Activated T-cell treated with anti-CD3 and anti-CD28 coated beads, Interleukin-2, amount 50 U/mL, for 72 hours (primary cell): Measurements from ENCODE around the gene NKX6-2. TPM values are rescaled to one million over a fixed set of nuclear protein-coding genes. Genes with fewer than 3 reads are reported as not detected.
A peak's percentile ranks its signal among the peaks of the same experiment; 100 is the strongest.
"Not testable (repeated sequence)": the region's sequence is repeated elsewhere in the genome, so short reads cannot be mapped to it uniquely, and the experiment has no call there.

Experiments used
- ATAC-seq, 2 donors: fragments of 150-1000 bp; cut with Tn5 transposase; replicated peaks in 1 of 2; 2 replicates each; pipeline ENCODE4 v1.10.0; 2021; ENCODE audit warnings: moderate library complexity in 2 of 2, mild to moderate bottlenecking in 1 of 2
- DNase-seq, 2 donors: peaks; one replicate each; pipeline ENCODE4 v3.0.0; 2021 to 2022; ENCODE audit warnings: mixed read lengths in 1 of 2
- H3K27ac Mint-ChIP-seq: one replicate; pipeline ENCODE4 v1.8.0; 2022; ENCODE audit warnings: mild to moderate bottlenecking, moderate library complexity, mixed read lengths
- H3K27me3 Mint-ChIP-seq: one replicate; pipeline ENCODE4 v1.8.0; 2022; ENCODE audit warnings: low read depth, mixed read lengths
- H3K36me3 Mint-ChIP-seq, 2 donors: one replicate each; pipeline ENCODE4 v1.8.0; 2022; ENCODE audit warnings: mixed read lengths in 2 of 2, mild to moderate bottlenecking in 1 of 2; ENCODE audit not compliant: insufficient read depth in 2 of 2
- H3K4me1 Mint-ChIP-seq: one replicate; pipeline ENCODE4 v1.8.0; 2022; ENCODE audit warnings: low read depth, mixed read lengths
- H3K4me3 Mint-ChIP-seq, 2 donors: one replicate each; pipeline ENCODE4 v1.8.0; 2022; ENCODE audit warnings: mild to moderate bottlenecking in 2 of 2, mixed read lengths in 2 of 2, moderate library complexity in 2 of 2
- H3K9me3 Mint-ChIP-seq, 2 donors: one replicate each; pipeline ENCODE4 v1.8.0; 2022; ENCODE audit warnings: mixed read lengths in 2 of 2
- total RNA-seq, 2 donors: library from RNA; stranded (reverse); gene quantifications; one replicate each; pipeline ENCODE4 v1.2.3, GENCODE V29; 2022

NKX6-2 gene
- not detected for total RNA-seq

DNA sequence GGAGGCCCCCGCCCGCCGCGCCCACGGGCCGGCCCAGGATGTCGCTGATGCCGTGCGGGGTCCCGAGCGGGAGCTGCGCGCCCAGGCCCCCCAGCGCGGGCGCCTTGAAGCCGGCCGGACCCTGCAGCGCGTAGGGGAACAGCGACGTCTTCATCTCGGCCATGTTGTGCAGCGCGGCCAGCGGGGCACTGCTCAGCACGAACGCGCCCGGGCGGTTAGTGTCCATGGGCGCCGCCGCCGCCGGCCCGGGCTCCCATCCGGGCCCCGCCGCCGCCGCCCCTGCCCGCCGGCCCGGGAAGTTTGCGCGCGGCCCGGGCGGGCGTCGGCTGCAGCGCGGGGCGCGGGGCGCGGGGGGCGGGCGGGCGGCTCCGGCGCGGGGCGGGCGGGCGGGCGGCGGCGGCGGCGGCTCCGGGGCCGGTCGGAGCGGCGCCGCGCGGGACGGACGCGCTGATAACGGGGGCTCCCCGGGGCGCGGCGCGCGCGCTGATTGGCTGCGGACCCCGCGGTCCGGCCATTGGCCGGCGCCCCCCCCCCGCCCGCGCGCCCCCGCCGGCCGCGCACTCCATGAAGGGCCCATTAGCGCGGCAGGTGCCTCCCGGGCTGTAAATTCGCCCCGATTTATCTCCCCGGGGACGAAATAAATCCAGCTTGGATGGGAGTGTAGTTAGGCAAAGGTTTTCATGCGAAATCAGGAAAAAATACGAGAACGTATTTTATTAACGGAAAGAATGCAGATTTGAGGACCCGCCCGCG is at the start of gene NKX6-2:
Gene NKX6-2 (minus strand): TSS at position 425 of the 753 bp plus-strand sequence. CDS start 199 bp downstream, at position 226.
- DNase-seq: no peak
- H3K4me3 Mint-ChIP-seq: no peak within 1 kb of the TSS
- no peaks in the 10 kb centered on the region for H3K9me3 Mint-ChIP-seq
- no peaks in the 10 kb centered on the region for H3K4me1 Mint-ChIP-seq
- H3K36me3 Mint-ChIP-seq: peaks cover 0 to 4% of the 10 kb centered on the region in 2 donors
- H3K27me3 Mint-ChIP-seq: peaks cover 6% of the 10 kb centered on the region
- no peak within 1 kb of the TSS for H3K27ac Mint-ChIP-seq
- ATAC-seq: peak in 1 of 2 donors; percentile 7

DNA sequence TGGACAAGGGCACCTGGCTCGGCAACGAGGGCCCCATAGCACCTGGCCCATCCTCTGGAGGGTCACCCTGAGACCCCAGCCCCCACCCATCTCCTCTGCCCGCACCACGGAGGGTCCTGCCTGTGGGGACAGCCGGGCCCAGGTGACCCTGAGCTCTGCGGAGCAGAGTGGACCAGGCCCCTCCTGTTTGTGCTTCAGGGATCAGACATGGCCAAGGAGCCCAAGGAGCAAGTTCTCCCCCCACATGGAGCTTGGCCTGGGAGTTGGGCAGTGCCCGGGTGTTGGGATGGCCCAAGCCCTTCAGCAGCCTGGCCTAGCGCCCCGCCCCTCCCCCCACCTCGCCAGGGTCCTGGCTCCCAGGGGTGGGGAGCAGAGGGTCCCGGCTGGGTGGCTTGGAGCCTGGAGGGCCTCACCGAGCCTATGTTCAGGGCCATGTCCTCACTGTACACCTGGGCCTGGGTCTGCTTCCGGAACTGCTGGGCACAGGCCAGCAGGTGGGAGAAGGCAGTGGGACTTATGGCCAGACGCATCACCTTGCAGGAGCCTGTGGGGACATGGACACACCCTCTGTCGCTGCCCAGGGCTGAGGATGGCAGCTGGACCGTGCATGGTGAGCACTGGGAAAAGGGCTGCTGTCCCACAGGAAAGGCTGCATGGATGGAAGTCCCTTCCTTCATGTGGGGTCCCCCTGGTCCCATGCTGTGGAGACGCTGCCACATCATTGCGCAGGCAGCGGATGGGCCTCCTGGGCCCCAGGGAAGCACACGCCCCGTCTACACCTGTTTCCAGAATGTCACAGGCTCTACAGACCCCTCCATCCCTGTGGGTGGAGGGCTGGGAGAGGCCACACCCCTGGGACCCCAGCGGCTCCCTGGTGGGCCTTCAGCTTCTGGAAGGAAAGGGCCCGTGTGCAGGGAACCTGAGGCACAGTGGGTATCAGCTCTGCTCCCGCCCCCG is 49.2 kb upstream of the NKX6-2 start:
- peaks cover 0 to 3% of the 10 kb centered on the region in 2 donors for H3K9me3 Mint-ChIP-seq
- no peaks in the 10 kb centered on the region for H3K36me3 Mint-ChIP-seq
- no peak overlapping the region for H3K4me3 Mint-ChIP-seq
- H3K4me1 Mint-ChIP-seq: peaks cover 4% of the 10 kb centered on the region
- ATAC-seq: no peak
- H3K27me3 Mint-ChIP-seq: no peaks in the 10 kb centered on the region
- no peak overlapping the region for H3K27ac Mint-ChIP-seq
- no peak for DNase-seq

DNA sequence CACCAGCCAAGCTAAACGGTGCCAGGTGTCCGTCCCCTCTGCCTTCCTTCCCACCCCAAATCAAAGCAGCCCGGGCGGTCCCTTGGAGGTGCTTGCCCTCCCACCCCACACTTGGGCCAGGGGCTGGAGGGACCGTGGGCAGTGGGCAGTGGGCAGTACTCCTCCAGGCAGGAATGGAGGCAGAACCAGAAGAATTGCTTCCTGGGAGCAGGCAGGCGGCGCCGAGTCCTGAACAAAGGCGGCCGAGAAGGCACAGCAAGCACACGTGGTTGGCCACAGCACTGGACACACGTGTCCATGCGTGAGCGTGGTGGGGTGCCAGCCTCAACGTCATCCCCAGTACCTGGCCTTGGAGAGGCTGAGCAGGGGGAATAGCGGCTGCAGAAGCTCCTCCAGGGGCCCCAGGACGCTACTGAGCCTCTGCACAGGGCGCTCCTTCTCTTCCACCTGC is 48.4 kb upstream of the NKX6-2 start:
- ATAC-seq: no peak
- no peak for DNase-seq
- H3K4me1 Mint-ChIP-seq: peaks cover 4% of the 10 kb centered on the region
- H3K36me3 Mint-ChIP-seq: no peaks in the 10 kb centered on the region
- H3K27ac Mint-ChIP-seq: no peak overlapping the region
- no peak overlapping the region for H3K4me3 Mint-ChIP-seq
- no peaks in the 10 kb centered on the region for H3K27me3 Mint-ChIP-seq
- H3K9me3 Mint-ChIP-seq: peaks cover 0 to 3% of the 10 kb centered on the region in 2 donors

DNA sequence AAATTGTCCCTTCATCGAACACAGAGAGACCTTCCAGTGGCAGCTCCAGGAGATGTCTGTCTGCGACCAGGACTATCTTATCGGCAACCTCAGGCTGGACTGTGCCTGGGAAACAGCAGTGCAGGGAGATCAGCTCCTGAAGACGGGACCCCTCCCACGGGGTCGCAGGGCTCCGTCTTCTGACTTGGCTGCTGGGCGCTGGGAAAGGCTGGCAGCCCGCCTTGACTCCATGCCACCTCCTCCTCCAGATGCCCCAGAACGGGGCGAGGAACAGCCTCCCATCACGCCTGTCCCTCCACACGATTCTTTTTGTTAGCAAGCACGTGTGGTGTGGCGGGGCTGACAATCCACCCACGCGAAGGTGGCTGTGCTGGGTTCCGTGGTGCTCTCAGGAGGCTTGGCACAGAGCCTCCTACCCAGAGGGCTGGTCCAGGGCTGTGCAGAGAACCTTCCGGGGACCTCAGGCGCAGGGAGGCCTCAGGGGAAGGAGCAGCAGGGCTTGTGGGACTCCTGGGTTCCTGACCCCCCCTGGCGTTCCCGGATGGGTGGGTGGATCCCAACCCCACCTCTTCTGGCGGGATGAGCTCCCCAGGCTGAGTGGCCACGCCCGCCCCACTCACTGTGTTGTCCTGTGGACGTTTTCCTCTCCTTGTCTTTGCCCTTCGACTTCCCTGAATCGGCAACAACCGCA is 47.6 kb upstream of the NKX6-2 start:
- H3K27me3 Mint-ChIP-seq: no peaks in the 10 kb centered on the region
- H3K9me3 Mint-ChIP-seq: peaks cover 0 to 3% of the 10 kb centered on the region in 2 donors
- ATAC-seq (no peak), DNase-seq (no peak)
- no peaks in the 10 kb centered on the region for H3K36me3 Mint-ChIP-seq
- H3K4me1 Mint-ChIP-seq: peaks cover 4% of the 10 kb centered on the region
- H3K4me3 Mint-ChIP-seq: no peak overlapping the region
- no peak overlapping the region for H3K27ac Mint-ChIP-seq

DNA sequence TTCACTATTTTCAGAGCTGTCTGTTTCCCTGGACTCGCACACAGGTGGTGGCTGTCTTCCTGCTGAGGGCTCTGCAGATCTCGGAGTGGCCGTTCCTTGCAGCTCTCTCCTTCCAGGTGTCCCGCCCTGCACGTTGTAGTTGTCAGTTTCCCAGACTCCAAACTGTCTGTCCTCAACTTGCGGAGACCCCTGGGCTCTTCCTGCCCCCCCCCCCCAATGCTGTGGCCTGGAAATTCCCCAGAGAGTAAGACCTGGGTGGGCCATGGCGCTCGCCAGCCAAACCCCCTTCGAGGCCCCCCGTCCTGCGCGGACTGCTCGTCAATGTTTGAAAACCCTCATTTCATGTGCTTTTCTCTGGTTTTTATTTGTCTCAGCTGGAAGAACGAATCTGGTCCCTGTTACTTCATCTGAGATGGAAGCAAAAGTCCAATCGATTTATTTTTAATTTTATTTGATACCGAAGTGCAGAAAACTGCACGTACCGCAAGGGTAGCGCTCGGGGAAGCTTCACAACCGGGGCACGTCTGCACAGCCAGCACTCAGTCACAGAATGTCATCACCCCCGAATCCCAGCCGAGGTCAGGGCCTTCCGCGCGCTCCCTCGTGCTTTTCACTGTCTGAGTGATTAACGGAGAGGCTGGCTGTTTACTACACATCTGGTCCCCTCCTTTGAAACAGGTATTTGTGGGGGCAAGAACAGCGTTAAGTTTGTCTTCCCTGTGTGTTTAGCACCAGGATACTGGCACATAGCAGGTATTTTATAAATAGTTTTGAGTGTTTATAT is 46.4 kb upstream of the NKX6-2 start:
- H3K9me3 Mint-ChIP-seq: peaks cover 3% of the 10 kb centered on the region in 2 donors
- H3K36me3 Mint-ChIP-seq: no peaks in the 10 kb centered on the region

DNA sequence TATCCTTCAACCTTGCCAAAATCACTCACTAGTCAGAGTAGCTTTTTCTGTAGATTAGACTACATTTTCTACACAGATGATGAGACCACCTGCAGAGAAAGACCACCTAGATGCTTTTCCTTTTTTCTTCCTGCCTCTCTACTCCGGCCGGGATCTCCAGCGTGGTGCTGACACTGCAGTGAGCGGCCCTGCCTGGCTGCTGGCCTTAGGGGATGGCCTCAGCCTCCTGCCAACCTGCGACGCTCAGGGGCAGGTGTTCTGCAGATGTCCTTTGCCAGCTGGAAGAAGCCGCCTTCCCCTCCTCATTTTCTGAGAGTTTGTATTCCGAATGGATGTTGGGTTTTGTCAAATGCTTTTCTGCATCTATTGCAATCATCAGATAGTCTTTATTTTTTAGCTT is 43.5 kb upstream of the NKX6-2 start:
- no peak overlapping the region for H3K27ac Mint-ChIP-seq
- no peaks in the 10 kb centered on the region for H3K36me3 Mint-ChIP-seq
- H3K27me3 Mint-ChIP-seq: no peaks in the 10 kb centered on the region
- ATAC-seq (no peak), DNase-seq (no peak)
- H3K9me3 Mint-ChIP-seq: peaks cover 0 to 3% of the 10 kb centered on the region in 2 donors
- no peaks in the 10 kb centered on the region for H3K4me1 Mint-ChIP-seq
- H3K4me3 Mint-ChIP-seq: no peak overlapping the region

More for the DNA sequence above, 46.4 kb upstream of the NKX6-2 start:
- DNase-seq (no peak), ATAC-seq (no peak)
- no peak overlapping the region for H3K27ac Mint-ChIP-seq
- H3K4me1 Mint-ChIP-seq: peaks cover 4% of the 10 kb centered on the region
- H3K4me3 Mint-ChIP-seq: no peak overlapping the region
- no peaks in the 10 kb centered on the region for H3K27me3 Mint-ChIP-seq

DNA sequence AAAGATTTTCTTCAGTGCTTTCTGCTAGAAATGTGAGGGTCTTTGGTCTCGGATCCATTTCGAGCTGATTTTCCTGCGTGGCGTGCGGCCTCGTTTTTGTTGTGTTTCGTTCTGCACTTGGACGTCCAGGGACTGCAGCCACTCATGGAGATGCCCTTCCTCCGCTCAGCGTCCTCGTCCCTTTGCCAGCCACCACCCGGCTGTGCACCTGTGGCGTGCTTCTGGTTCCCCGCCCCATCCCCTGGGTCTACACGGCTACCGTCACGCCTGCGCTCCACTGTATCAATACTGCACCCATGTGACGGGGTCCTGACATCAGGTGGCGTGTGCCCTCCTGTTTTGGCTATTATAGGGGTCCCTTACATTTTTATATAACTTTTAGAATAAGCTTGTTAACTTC is 42.7 kb upstream of the NKX6-2 start:
- H3K4me3 Mint-ChIP-seq: no peak overlapping the region
- DNase-seq: no peak
- no peak for ATAC-seq
- H3K27me3 Mint-ChIP-seq: no peaks in the 10 kb centered on the region
- no peaks in the 10 kb centered on the region for H3K4me1 Mint-ChIP-seq
- H3K36me3 Mint-ChIP-seq: no peaks in the 10 kb centered on the region
- no peak overlapping the region for H3K27ac Mint-ChIP-seq
- H3K9me3 Mint-ChIP-seq: peaks cover 0 to 3% of the 10 kb centered on the region in 2 donors

DNA sequence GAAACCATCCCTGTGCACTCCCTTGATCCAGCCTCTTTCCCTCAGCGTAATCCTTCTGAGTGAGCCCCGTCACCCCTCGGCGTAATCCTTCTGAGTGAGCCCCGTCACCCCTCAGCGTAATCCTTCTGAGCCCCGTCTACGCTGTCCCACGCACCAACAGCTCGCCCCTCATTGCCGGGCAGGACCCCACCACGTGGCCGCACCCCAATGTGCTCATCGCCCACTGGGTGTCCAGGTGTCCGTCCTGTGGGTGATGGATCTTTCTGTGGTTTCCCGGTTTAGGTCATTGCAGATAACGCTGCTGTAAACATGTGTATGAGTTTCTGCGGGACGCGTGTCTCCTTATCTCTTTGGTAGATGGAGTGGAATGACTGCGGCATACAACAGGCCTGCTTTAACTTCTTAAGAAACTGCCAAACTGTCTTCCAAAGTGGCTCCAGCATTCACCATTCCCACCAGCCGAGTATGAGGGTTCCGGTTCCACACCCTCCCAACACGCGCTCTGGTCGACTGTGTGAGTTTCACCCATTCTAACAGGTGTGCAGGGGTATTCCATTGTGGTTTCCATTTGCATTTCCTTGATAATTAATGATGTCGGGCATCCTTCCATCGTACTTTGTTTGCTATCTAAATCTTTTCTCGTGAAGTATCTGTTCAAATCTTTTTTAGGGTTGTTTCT is 42.1 kb upstream of the NKX6-2 start:
- no peak for ATAC-seq

DNA sequence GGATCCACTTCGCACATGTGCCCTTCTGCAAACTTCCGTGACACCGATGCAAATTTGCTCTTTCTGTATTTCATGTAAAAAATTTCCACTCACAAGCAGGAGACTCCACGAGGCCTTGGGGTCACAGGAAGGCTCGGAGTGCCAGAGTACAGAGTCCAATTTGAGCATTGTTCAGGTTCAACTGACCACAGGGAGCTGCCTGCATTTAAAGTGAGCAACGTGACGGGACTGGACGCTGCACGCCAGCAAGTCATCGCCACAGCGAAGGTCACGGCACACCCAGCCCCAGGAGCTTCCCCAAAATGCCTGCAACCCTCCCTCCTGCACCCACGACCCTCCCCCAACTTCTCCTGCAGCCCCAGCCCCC is 41.5 kb upstream of the NKX6-2 start:
- Mint-ChIP-seq H3K27me3 (no peaks in the 10 kb centered on the region), H3K4me3 (no peak overlapping the region), H3K9me3 (peaks cover 0 to 3% of the 10 kb centered on the region in 2 donors), H3K36me3 (no peaks in the 10 kb centered on the region), H3K27ac (no peak overlapping the region), H3K4me1 (no peaks in the 10 kb centered on the region)
- ATAC-seq (no peak), DNase-seq (no peak)

More for the DNA sequence above, 42.1 kb upstream of the NKX6-2 start:
- Mint-ChIP-seq H3K4me3 (no peak overlapping the region), H3K36me3 (no peaks in the 10 kb centered on the region), H3K27me3 (no peaks in the 10 kb centered on the region), H3K4me1 (no peaks in the 10 kb centered on the region), H3K27ac (no peak overlapping the region), H3K9me3 (peaks cover 0 to 3% of the 10 kb centered on the region in 2 donors)
- no peak for DNase-seq

DNA sequence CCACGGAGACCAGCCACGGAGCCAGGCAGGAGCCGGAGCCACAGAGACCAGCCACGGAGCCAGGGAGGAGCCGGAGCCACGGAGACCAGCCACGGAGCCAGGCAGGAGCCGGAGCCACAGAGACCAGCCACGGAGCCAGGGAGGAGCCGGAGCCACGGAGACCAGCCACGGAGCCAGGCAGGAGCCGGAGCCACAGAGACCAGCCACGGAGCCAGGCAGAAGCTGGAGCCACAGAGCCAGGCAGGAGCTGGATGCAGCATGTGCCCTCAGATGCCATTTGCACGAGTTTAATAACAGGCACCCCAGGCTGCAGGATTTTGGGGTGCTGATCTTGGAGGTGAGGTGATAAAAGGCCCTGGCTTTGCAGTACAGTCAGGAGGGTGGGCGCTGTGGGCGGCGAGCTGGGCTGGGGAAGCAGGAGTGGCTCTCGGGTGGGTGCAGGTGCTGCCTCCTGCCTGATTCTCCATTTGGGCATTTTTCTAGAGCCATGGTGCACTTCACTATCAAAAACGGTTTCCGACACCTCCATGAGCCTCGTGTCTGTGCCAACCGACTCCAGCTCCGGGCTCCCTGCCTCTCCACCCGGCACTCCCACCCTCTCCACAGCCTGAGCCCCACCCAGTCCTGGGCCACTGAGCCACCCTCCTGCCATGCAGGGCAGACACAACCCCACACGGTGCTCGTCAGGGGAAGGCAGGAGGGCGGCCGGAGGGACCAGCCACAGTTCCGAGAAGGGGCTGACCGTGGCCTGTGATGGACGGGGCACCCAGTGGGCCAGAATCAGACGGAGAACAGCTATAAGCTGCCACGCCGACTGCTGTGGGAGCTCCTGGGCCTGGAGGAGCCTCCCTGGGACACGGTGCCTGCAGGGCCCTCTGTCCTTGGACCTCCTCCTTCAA is 40.8 kb upstream of the NKX6-2 start:
- Mint-ChIP-seq H3K9me3 (peaks cover 0 to 3% of the 10 kb centered on the region in 2 donors), H3K27ac (no peak overlapping the region), H3K4me3 (no peak overlapping the region), H3K36me3 (no peaks in the 10 kb centered on the region), H3K27me3 (no peaks in the 10 kb centered on the region), H3K4me1 (no peaks in the 10 kb centered on the region)
- ATAC-seq: no peak
- DNase-seq: no peak

DNA sequence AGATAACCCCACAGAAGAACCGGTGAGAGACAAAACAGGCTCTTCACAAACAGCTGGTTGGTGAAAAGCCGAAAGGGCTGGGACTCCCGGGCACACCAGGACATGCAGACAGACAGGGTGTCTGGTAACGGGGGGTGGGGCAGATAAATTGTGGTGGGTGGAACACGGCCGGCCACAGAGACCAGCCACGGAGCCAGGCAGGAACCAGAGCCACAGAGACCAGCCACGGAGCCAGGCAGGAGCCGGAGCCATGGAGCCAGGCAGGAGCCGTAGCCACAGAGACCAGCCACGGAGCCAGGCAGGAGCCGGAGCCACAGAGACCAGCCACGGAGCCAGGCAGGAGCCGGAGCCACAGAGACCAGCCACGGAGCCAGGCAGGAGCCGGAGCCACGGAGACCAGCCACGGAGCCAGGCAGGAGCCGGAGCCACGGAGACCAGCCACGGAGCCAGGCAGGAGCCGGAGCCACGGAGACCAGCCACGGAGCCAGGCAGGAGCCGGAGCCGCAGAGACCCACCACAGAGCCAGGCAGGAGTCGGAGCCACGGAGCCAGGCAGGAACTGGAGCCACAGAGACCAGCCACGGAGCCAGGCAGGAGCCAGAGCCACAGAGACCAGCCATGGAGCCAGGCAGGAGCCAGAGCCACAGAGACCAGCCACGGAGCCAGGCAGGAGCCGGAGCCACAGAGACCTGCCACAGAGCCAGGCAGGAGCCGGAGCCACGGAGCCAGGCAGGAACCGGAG is 40.0 kb upstream of the NKX6-2 start:
- H3K4me3 Mint-ChIP-seq, H3K9me3 Mint-ChIP-seq, H3K4me1 Mint-ChIP-seq, H3K27me3 Mint-ChIP-seq, ATAC-seq, H3K36me3 Mint-ChIP-seq, DNase-seq: not testable (repeated sequence)
- H3K27ac Mint-ChIP-seq: peak overlapping the region; percentile 61
